Measurements from ENCODE around the gene HEATR5A. TPM values are rescaled to one million over a fixed set of nuclear protein-coding genes. Genes with fewer than 3 reads are reported as not detected.

HEATR5A gene
- total and polyA plus RNA-seq, 2 of the 13 experiments (the other 11 are each of a cell fraction or from before 2014, with no cell fraction given): 36.4 to 105 TPM

DNA sequence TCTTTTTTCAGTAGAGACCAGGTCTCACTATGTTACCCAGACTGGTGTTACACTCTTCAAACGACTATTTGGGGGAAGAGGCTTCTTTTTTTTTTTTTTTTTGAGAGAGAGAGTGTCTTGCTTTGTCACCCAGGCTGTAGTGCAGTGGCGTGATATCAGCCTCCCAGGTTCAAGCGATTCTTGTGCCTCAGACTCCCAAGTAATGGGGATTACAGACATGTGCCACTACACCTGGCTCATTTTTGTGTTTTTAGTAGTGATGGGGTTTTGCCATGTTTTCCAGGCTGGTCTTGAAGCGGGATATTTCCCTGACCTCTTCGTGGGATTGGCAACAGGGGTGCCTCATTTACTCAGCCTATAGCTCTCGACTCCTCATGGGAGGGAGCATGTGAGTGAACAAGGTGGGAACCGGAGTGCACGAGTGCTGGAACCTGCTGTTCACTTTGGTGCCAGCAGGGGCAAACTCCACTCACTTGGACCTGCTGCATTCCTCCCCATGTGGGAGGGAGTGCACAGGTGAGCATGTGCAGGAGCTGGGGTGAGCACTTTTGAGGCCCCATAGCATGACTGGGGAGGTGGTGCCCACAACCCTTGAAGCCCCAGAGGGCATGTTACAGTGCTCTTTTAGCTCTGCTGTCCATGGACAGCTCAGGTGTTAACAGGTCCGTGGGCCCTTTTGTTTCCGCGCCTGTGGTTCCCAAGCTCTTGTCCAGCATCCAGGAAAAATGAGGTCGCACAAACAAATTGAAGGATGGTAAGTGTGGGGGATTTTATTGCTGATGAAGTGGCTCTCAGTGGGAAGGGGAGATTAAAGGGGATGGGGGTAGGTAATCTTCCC, 133.7 kb downstream of the HEATR5A start (continued):
- TF ChIP-seq ZBTB7A (CRISPR knock-in tag; IDR thresholded peaks at IDR 0.05) (0 out of 2 replicates have a peak, but pooled peaks have one; percentile 52), STAG1 (CRISPR knock-in tag; IDR thresholded peaks at IDR 0.05) (peak; percentile 85), ZSCAN31 (CRISPR knock-in tag; IDR thresholded peaks at IDR 0.05; ENCODE audit: low read depth) (peak; percentile 86), ZNF747 (CRISPR knock-in tag; IDR thresholded peaks at IDR 0.05; ENCODE audit: borderline replicate concordance) (no peak), ZNF484 (CRISPR knock-in tag; IDR thresholded peaks at IDR 0.05; ENCODE audit: borderline replicate concordance, low read depth) (no peak), HOXA9 (CRISPR knock-in tag; IDR thresholded peaks at IDR 0.05; ENCODE audit: borderline replicate concordance) (no peak), SAFB2 (CRISPR knock-in tag; IDR thresholded peaks at IDR 0.05; ENCODE audit: borderline replicate concordance, low read depth) (peak; percentile 63; the same call in 1 of the 2 replicates), KAT2B (IDR thresholded peaks at IDR 0.05; ENCODE audit: borderline replicate concordance, low read depth, low read length) (no peak), HMGA1 (CRISPR knock-in tag; conservative IDR thresholded peaks at IDR 0.05) (no peak), ZNF772 (CRISPR knock-in tag; IDR thresholded peaks at IDR 0.05) (peak; percentile 88), DNMT1 (CRISPR knock-in tag; IDR thresholded peaks at IDR 0.05) (0 out of 2 replicates have a peak, but pooled peaks have one; percentile 69), ZNF777 (CRISPR knock-in tag; IDR thresholded peaks at IDR 0.05) (peak; percentile 52; the same call in 1 of the 2 replicates), MXD4 (CRISPR knock-in tag; IDR thresholded peaks at IDR 0.05) (peak; percentile 56; the same call in 1 of the 2 replicates), HOXA5 (CRISPR knock-in tag; IDR thresholded peaks at IDR 0.05) (peak; percentile 70; the same call in 1 of the 2 replicates), RNF2 (conservative IDR thresholded peaks at IDR 0.05; ENCODE audit: low read depth) (0 out of 2 replicates have a peak, but pooled peaks have one; percentile 68), CC2D1A (CRISPR knock-in tag; IDR thresholded peaks at IDR 0.05) (0 out of 2 replicates have a peak, but pooled peaks have one; percentile 80), RXRA (CRISPR knock-in tag; IDR thresholded peaks at IDR 0.05) (peak; percentile 63), HNRNPL (IDR thresholded peaks at IDR 0.05; ENCODE audit: low read depth, low read length) (no peak), KDM2A (CRISPR knock-in tag; IDR thresholded peaks at IDR 0.05; ENCODE audit: borderline replicate concordance, low read depth) (peak; percentile 89; the same call in 1 of the 2 replicates)
- TF ChIP-seq, protein P1, sequence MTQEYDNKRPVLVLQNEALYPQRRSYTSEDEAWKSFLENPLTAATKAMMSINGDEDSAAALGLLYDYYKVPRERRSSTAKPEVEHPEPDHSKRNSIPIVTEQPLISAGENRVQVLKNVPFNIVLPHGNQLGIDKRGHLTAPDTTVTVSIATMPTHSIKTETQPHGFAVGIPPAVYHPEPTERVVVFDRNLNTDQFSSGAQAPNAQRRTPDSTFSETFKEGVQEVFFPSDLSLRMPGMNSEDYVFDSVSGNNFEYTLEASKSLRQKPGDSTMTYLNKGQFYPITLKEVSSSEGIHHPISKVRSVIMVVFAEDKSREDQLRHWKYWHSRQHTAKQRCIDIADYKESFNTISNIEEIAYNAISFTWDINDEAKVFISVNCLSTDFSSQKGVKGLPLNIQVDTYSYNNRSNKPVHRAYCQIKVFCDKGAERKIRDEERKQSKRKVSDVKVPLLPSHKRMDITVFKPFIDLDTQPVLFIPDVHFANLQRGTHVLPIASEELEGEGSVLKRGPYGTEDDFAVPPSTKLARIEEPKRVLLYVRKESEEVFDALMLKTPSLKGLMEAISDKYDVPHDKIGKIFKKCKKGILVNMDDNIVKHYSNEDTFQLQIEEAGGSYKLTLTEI (CRISPR knock-in tag; conservative IDR thresholded peaks at IDR 0.05): no peak
- TF ChIP-seq, protein P2, sequence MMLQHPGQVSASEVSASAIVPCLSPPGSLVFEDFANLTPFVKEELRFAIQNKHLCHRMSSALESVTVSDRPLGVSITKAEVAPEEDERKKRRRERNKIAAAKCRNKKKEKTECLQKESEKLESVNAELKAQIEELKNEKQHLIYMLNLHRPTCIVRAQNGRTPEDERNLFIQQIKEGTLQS (CRISPR knock-in tag; IDR thresholded peaks at IDR 0.05): peak; percentile 61; the same call in 1 of the 2 replicates
- TF ChIP-seq, protein P3, sequence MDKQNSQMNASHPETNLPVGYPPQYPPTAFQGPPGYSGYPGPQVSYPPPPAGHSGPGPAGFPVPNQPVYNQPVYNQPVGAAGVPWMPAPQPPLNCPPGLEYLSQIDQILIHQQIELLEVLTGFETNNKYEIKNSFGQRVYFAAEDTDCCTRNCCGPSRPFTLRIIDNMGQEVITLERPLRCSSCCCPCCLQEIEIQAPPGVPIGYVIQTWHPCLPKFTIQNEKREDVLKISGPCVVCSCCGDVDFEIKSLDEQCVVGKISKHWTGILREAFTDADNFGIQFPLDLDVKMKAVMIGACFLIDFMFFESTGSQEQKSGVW (CRISPR knock-in tag; IDR thresholded peaks at IDR 0.05; ENCODE audit: borderline replicate concordance): 0 out of 2 replicates have a peak, but pooled peaks have one; percentile 68
- TF ChIP-seq, protein P4, sequence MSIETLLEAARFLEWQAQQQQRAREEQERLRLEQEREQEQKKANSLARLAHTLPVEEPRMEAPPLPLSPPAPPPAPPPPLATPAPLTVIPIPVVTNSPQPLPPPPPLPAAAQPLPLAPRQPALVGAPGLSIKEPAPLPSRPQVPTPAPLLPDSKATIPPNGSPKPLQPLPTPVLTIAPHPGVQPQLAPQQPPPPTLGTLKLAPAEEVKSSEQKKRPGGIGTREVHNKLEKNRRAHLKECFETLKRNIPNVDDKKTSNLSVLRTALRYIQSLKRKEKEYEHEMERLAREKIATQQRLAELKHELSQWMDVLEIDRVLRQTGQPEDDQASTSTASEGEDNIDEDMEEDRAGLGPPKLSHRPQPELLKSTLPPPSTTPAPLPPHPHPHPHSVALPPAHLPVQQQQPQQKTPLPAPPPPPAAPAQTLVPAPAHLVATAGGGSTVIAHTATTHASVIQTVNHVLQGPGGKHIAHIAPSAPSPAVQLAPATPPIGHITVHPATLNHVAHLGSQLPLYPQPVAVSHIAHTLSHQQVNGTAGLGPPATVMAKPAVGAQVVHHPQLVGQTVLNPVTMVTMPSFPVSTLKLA (IDR thresholded peaks at IDR 0.05): peak; percentile 36; the same call in 1 of the 2 replicates
